ENCODE measurements around the gene CPS1.

CPS1 gene

DNA sequence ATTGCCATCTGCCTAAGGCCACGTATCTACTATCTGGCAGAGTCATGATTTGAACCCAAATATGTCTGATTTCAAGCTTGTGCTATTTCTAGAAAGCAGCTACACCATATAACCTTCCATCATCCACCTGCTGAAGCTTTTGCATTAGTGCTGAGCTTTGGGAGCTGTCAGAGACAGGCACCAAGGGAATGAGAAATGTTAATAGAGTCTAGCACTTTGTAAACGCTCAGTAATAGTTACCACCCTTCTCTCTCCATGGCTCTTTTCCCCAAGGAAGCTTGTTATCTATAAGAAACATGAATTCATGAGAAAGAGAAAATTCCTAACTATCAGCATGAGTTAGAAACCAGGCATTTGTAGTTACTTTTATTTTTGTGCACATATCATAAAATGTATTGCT, 151.5 kb downstream of the CPS1 start:
- no peak for DNase-seq

DNA sequence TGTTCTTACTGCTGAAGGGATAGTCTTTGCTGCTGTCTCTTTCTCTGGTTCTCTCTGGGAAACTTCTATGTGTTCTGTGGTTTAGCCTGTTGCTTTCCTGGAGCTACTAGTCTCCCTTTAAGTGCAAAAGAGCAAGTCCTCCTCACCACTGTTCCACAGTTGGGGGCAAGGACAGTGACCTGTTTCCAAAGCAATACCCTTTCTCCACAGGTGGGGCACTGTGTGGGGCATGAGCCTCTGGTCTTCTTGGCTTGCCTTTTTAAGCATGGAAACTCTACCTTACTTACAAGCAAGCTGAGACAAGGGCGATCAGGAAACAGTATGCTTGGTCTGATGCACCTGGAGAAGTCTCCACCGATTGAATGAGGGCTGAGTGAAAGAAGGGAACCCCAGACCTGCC, 156.7 kb downstream of the CPS1 start:
- DNase-seq: no peak

DNA sequence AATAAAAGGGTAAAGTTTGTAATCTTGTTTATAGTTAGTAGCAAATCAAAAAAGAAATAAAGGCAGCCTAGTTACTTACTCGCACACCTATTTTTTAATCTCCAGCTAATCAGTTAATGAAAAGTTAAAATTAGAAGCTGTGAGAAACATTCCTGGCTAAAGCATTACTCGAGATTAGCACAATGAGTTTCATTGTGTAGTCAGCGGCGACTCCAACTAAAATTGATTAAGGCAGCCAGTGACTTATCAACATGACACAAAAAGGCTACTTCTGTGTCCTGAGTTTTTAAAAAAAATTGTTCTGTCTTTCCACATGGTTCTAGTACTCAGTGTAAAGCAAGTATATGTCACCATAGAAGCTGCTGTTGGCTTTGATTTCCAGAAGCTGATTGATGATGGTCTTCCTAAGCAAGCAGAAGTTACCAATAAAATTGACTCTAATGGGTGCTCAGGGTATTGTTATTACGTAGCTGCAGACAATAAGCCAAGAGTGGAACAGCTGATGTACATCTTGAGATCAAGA, 159.2 kb downstream of the CPS1 start:
- no peak for DNase-seq

DNA sequence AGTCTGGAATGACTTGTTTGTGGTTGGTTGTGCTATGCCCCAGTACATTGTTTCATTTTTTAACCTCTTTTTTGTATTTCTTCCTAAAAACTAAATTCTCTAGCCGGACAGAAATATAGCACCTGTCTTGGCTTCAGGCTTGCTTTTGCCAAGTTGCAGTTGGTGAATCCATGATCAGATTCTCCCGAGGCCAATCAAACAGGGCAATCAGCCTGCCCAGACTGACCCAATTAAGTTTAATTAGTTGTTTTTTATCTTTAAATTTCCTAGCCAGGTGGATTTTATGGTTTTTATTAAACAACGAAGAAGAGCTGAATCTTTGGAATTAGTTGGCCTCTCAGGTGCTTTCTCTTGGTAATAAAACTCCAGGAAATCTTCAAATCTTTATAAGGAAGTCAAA, 162.1 kb downstream of the CPS1 start:
- no peak for DNase-seq

DNA sequence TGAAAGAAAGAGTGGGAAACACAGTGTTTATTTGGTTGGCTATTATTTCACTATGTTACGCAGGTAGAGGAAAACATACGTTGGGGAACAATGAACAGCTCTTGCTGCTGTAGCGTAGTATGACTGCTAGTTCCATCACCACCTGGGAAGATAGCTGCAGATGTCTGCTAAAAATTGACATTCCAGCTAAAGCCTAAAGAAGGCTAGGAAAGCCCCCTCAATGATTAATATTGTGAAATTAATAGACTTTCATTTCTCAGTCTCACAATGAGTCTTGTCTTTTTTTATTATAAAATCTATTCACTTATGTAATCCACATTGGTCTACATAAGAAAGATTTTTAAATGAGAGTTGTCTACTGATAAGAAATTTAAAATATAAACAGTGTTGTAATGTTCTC, 165.7 kb downstream of the CPS1 start:
- DNase-seq: no peak

DNA sequence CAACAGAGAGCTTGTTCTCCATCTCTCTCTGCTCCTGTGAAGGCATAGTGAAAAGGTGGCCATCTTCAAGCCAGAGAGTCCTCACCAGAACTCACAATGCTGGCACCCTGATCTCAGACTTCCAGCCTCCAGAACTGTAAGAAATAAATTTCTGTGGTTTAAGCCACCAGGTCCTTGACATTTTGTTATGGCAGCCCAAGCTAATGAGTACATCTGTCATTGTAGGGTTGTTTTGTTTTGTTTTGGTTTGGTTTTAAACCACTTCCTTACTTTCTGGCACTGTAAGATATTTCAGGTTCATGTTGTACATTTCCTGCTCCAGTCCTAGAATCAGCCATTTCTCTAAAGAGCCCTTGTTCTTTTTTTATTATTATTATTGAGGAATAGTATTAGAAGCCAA, 171.2 kb downstream of the CPS1 start:
- no peak for DNase-seq
